ENCODE measurements around the gene CCDC39.
A peak's percentile ranks its signal among the peaks of the same experiment; 100 is the strongest.

CCDC39 gene
- 0 to 0.06 reads per million in 2 experiments for total RNA-seq

DNA sequence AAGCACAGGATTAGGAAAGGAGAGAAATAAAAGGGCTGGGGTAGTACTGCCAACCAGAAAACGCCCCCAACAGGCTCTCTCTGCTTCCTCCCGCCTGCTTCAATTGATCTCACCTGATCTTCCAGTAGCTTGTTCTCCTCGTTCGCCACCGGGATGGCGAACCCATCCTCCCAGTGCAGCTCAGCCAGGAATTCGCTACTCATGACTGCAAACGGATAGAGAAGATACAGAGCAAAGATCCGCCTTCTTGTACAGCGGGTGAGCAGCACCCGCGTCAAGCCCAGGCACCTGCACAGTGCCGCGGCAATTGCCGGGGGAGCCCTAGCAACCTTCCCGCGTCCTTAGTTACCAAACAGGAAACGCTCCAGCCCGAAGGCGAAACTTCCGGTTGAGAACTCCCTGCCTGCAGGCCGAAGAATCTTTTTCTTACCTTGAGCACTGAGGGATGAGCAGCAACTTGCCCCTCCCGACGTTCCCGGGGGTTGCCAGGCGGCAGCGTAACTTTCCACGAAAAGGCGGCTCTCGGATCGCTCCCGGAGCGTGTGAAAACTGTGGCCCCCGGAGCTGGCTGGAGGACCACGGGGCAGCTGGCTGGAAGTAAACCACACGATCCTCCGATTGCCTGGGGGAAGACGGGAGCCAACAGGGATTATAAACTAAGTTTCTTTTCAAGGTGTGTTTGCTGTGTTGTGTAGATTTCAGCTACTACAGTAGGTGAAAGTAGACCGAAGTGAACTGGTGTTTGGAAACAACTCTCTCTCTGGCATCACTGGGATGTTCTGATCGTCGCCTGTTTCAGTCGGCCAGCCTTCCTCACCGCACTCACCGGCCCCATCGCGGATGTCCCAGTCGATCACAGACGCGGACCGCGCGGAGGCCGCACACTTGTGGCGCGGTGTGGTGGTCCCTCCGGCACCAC is at the start of gene CCDC39:
Gene CCDC39, minus strand, starts transcription at position 312 of the 919 bp plus-strand sequence. Its CDS starts 109 bp downstream, at position 203.
- peak; percentile 43 for DNase-seq (ENCODE audit: low read depth)

GRCh38 chr3:180720012-180720411 is 40.7 kb upstream of the CCDC39 start:
- no peak for DNase-seq (ENCODE audit: low read depth)

GRCh38 chr3:180707896-180708295 is 28.6 kb upstream of the CCDC39 start:
- DNase-seq (ENCODE audit: low read depth): no peak

GRCh38 chr3:180705619-180706018 is 26.3 kb upstream of the CCDC39 start:
- no peak for DNase-seq (ENCODE audit: low read depth)

DNA sequence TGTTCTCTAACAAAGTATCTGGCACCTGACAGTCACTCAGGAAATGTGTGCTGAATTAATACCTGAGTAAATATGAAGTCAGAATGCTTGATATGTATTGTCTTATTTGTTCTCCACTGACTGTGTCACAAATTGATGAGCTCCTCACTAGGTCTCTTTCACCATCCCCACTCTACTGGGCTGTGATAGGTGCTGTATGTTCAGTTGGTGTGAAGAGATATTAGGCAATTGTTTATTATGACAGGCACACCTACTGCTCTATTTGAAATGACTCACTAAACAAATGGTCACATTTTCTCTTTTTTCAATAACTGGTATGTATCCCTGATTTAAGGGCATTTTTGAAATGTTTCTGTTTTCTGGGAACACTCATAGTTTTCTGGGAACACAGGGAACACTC is 25.2 kb upstream of the CCDC39 start:
- DNase-seq (ENCODE audit: low read depth): no peak

DNA sequence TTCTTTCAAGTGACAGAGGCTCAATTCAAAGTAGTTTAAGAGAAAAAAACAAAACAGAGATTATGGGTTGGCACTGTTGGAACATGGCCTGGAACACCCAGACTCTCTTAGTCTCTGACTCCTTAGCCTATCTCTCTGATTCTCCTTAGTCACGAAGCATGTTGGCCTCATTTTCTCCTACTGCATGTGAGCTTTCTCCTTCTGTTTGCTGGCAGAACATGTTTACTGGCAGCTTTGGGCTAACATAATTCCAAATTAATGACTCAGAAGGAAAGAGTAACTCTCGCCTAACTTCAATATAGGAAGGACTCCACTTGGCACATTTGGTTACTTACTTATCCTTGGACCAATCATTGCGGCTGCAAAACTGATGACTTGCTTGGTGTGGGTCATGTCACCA is 21.7 kb upstream of the CCDC39 start:
- DNase-seq (ENCODE audit: low read depth): no peak

- DNase-seq (ENCODE audit: low read depth): no peak
Observed at GRCh38 chr3:180698760-180699270, 19.5 kb upstream of the CCDC39 start.

DNA sequence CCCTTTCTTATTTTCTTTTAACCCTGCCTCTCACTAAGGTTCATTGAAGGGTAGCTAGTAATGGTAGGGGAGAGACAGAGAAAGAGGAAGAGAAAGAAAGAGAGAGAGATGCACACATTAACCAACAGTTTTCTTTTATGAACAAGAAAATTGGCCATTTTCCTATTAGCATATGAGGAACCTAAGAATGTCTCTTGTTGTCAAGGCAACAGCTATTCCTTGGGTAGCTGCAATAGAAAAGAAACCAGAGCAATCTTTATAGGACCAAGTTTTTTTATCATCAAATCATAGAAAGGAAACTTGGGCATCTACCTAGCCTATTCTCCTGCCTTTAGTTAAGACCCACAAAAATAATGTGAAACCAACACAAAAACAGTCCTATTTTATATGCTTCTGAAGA is 15.0 kb upstream of the CCDC39 start:
- DNase-seq (ENCODE audit: low read depth): no peak

GRCh38 chr3:180693656-180694055 is 14.4 kb upstream of the CCDC39 start:
- DNase-seq (ENCODE audit: low read depth): no peak

DNA sequence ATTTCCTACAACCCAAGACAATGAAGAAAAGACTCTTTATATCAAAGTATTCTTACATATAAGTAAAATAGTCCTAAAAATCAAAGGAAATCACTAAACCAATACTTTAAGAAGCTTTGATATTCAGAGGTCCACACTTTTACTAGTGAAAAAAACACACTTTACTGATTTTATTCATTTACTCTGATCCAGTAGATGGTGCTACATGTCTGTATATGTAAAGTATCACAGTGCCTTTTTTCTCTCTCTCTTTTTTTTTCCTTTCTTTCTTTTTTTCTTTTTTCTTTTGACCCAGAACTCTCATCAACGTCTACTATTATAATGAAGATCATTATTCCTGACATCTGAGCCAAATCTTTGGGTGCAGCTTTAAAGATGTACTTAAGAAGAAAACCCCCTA is 10.8 kb upstream of the CCDC39 start:
- DNase-seq (ENCODE audit: low read depth): no peak

DNA sequence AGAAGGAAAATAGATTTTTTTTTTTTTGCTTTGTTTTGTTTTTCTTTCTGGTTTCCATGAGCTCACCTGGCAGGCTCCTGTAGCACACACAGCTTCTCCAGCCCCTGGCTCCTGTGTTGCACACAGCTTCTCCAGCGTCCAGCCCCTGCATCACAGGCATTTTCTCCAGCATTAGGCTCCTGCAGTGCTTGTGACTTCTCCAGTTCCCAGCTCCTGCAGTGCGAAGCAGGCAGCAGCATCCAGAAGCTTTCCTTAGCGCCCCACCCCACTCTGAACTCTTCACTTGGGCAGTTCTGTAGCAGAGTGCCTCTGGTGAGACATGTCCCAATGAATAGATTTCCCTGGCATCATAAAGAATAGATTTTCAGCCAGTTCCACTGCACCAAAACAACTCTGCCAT is 5.5 kb upstream of the CCDC39 start:
- DNase-seq (ENCODE audit: low read depth): no peak

DNA sequence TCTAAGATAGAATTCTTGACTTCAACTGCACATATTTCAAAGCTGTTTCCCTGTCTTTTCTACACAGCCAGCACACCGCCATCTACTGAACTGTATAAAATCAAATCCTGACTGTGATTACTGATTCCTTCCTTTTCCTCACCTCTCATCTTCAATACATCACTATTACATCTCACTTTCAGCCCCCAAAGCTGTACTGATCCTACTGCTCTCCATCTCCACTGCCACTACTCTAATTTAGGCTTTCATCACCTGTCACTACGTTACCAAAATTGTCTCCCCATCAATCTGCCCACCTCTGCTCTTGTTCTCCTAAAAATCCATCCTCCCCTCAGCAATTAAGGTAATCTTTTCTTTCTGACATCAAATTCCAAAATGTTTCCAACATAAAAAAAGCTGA is 4.5 kb upstream of the CCDC39 start:
- DNase-seq (ENCODE audit: low read depth): no peak

- no peak for DNase-seq (ENCODE audit: low read depth)
Observed at GRCh38 chr3:180680097-180680430, 775 bp upstream of the CCDC39 start.

GRCh38 chr3:180678231-180678630 is 1.1 kb downstream of the CCDC39 start:
- DNase-seq (ENCODE audit: low read depth): no peak

DNA sequence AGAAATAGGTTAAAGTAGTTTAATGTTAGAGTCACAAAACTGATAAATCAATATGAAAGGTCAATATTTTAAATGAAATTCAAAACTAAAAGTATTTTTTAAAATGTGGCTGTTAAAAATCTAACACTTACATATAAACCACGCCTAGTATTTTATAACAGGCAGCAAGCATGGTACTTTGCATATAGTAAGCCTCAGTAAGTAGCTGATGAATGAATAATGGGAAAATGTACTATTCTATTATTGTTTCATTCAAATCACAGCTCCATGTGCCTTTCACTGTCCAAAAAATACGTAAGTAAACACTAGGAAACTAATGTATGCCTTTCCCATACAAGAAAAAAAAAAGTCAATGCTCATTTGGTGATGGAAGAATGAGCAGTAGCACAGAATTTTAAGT is 17.8 kb downstream of the CCDC39 start:
- no peak for DNase-seq (ENCODE audit: low read depth)

DNA sequence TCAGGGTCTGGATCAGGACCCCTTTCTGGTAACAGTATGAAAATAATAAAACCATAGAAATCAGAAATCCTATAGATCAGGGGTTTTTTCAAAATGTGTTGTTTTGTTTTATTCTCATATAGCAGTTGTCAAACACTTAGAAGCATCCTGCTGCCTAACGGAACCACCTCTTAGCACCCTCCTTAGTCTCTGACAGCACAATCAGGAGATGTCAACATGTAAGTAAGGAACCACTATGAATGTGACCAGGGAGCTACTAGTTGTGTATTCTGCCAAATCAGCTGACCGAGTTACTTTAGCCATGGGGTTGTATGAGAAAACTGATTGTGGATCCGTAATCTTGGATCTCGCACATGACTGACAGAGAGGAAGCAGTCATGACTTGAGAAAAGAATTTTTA is 22.2 kb downstream of the CCDC39 start:
- DNase-seq (ENCODE audit: low read depth): no peak

- no peak for DNase-seq (ENCODE audit: low read depth)
Observed at GRCh38 chr3:180656406-180656805, 22.9 kb downstream of the CCDC39 start.

- no peak for DNase-seq (ENCODE audit: low read depth)
Observed at GRCh38 chr3:180646187-180646790, 33.0 kb downstream of the CCDC39 start.

- no peak for DNase-seq (ENCODE audit: low read depth)
Observed at GRCh38 chr3:180640987-180641386, 38.3 kb downstream of the CCDC39 start.

DNA sequence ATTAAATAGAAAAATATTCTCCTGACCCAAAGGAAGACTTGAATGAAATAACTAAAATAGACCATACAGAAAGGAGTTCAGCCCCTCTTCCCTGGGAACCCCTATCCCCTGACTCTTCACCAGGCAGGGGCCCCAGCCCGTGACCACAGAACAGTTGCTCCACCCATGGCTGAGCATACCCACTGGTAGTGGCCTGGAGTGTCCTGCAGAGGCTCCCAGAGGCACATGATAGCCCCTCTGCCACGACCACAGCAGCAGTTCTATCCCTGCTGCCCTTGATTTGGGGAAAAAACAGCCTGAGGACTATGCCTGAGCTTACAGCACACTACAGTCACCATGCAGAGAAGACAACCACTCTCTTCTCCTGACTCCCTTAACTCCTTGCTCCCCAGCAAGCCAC is 45.6 kb downstream of the CCDC39 start:
- no peak for DNase-seq (ENCODE audit: low read depth)

- no peak for DNase-seq (ENCODE audit: low read depth)
Observed at GRCh38 chr3:180631317-180631716, 48.0 kb downstream of the CCDC39 start.

GRCh38 chr3:180630371-180630770 is 48.9 kb downstream of the CCDC39 start:
- DNase-seq (ENCODE audit: low read depth): no peak

GRCh38 chr3:180626844-180627243 is 52.4 kb downstream of the CCDC39 start:
- no peak for DNase-seq (ENCODE audit: low read depth)
